Measurements from ENCODE around the gene AOX1.
"Not testable (repeated sequence)": the region's sequence is repeated elsewhere in the genome, so short reads cannot be mapped to it uniquely, and the experiment has no call there.

The AOX1 gene

DNA sequence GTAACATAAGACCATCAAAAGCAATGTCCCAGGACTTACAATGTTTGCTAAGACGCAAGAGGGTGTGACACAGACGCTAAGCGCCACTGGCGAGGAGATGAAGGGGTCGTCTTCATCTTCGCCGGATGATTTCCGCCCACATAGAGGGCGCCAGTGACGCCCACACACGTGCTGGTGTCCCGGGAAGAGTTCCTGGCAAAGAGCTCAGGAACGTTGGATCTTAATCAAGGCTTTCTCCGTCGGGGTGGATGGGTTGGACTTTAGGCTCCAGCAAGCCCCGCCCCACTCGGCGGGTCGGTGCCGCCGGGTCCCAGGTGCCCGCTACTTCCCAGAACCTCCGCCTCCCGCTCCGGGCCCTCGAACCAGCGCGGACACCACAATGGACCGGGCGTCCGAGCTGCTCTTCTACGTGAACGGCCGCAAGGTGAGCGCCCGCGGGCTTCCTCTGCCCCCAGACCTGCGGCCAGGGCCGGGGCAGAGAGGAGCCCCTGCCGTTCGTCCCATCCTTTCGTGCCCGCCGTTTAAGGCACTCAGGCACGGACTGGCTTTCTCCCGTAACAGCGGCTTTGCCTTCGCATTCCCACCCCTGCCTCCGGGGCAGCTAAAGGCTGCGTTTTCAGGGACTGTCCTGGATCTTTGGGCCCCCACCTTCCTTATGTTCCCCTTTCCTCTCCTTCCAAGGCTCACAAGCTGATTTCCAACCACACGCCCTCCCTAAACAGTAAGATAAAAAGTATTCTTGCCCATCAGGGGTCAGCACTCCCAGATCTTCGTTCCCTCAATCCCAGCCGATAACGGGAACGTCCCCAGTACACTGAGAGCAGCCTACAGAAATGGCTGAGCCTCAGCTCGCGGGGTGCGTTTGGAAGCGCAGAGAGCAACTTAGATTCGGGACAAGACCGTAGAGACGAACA, at the start of gene AOX1:
AOX1 (plus strand) TSS at position 285 of the 914 bp plus-strand sequence; CDS start at position 380, 95 bp downstream.
- peak; percentile 48 for DNase-seq (ENCODE audit: low read depth, low spot score)

DNA sequence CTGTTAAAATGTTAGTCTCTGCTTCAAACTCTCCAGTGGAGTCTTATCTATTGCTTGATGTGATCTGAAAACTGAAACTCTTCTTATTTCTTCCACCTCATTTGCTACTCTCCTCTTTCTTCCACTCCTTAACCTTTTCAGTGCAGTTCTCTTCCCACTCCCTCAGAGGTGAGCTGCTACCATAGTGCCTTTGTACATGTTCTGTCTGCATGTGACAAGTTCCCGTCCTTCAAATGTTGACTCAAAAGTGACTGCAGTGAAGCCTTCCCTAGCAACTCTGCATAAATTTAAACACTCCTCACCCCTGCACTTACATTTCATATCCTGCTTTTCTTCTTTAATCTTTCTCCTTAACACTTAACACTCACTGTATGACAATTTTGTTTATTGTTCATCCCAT, 47.7 kb upstream of the AOX1 start:
- no peak for DNase-seq (ENCODE audit: low read depth, low spot score)

DNA sequence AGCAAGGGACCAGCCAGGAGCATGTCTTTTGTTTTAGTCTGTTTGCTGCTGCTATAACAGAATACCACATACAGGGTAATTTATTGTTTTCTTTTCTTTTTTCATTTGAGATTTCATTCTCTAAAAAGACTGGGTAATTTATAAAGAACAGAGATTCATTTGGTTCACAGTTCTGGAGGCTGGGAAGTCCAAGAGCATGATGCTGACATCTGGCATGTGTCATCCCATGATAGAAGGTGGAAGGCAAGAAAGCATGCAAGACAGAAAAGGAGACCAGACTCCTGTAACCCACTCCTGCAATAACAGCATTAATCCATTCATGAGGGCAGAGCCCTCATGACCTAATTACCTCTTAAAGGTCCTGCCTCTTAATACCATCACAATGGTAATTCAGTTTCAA, 45.0 kb upstream of the AOX1 start:
- DNase-seq (ENCODE audit: low read depth, low spot score): no peak

DNA sequence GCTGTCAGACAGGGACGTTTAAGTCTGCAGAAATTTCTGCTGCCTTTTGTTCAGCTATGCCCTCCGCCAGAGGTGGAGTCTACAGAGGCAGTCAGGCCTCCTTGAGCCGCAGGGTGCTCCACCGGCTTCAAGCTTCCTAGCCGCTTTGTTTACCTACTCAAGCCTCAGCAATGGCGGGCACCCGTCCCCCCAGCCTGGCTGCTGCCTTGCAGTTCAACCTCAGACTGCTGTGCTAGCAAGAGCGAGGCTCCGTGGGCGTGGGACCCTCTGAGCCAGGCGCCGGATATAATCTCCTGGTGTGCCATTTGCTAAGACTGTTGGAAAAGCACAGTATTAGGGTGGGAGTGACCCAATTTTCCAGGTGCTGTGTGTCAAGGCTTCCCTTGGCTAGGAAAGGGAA, 19.2 kb upstream of the AOX1 start:
- not testable (repeated sequence) for DNase-seq (ENCODE audit: low read depth, low spot score)

DNA sequence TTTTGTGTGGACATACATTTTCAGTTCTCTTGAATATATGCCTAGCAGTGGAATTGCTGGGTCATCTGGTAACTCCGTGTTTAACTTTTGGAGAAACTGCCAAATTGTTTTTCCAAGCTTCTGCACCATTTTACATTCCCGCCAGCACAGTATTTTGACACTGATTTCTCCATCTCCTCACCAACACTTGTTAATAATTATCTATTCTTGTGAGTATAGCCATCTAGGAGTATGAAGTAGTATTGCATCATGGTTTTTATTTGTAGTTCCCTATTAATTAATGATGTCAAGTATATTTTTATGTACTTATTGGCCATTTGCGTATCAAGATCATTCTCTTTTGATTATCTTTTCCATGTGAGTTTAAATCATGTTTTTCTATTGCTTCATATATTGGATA, 17.9 kb upstream of the AOX1 start:
- no peak for DNase-seq (ENCODE audit: low read depth, low spot score)

DNA sequence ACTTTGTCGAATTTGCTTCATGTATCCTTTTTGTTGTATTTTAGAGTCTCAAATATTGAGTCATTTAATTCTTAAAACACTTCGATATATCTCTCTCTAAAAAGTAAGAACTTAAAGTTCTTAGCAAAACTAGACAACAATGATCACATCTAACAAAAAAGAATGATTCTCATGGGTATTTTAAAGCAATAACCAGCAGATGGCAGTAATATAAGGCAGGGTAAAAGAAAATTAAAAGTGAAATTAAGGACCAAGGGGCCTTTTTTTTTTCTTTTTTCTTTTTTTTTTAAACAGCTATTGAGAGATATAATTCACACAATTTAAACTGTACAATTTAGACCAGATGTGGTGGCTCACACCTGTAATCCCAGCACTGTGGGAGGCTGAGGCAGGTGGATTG, 9.9 kb upstream of the AOX1 start:
- no peak for DNase-seq (ENCODE audit: low read depth, low spot score)

DNA sequence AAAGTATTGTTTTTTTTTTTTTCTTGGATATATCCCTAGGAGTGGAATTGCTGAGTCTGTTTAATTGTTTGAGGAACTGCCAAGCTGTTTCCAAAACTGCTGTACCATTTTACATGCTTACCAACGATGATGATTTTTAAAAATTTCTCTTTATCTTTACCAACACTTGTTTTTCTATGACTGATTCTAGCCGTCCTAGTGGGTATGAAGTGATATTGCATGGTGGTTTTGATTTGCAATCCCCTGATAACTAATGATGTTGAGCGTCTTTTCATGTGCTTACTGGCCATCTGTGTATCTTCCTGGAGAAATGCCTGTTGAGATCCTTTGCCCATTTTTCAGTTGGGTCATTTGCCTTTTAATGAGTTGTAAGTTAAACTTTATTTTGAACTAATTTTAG, 8.8 kb upstream of the AOX1 start:
- no peak for DNase-seq (ENCODE audit: low read depth, low spot score)

DNA sequence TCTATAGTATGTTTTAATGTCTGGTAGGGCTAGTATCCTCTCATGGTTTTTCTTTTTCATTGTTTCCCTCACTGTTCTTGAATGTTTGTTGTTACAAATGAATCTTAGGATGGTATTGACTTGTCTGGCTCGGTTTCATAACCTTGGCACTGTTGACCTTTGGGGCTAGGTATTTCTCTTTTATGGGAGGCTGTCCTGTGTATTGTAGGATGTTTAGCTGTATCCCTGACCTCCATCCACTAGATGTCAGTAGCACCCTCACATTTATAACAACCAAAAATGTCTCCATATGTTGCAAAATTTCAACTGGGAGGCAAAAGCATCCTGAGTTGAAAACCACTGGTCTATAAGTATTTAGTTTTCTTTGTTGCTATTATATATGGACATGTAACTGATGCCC, 7.0 kb upstream of the AOX1 start:
- DNase-seq (ENCODE audit: low read depth, low spot score): no peak

DNA sequence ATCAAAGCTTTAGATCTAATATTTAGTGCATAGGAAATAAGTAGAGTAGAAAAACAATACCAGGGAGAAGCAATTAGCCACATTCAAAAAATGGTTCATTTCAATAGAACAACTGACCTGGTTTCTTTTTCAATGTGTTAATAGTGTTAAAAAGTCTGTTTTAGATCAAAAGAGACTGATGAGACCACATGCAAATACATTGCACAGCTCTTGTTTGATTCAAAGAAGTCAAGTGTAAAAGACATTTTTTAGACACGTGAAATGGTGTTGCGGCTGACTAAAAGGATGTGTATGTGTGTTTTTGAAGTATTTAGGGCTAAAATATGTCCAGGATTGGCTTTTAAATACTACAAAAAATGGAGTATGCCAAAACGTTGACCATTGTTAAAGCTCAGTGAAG, 1.2 kb upstream of the AOX1 start:
- DNase-seq (ENCODE audit: low read depth, low spot score): no peak

DNA sequence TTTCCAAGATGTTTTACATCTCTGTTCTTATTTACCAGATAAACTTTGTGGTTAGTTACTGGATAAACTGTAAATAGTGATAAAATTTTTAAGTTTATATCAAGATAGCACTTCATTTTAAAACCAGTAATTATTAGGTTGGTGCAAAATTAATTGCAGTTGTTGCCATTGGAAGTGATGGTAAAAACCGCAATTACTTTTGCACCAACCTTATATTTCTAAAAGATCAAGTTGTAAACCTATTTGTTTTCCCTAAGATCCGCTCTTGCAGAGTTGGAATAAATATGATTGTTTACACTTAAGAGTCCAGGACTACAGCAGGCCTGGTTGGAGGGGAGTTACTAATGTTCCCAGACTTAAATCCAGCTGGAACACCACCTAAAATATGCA, 479 bp upstream of the AOX1 start:
- DNase-seq (ENCODE audit: low read depth, low spot score): no peak

DNA sequence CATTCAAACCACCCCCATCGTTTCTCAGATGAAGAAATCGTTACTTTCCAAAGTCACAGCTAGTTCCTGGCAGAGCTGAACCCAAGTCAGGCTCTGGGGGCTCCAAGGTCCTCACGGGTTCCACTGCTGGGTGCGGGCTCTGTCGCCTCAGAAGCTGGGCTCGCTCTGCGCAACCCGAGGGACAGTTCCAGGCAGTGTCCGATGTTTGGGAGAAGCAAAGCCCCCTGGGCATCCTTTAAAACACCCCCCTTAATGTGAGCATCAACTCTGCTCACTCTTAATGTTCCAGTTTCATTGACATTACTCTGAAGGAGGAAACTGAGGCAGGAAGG, 796 bp downstream of the AOX1 start:
- DNase-seq (ENCODE audit: low read depth, low spot score): no peak

DNA sequence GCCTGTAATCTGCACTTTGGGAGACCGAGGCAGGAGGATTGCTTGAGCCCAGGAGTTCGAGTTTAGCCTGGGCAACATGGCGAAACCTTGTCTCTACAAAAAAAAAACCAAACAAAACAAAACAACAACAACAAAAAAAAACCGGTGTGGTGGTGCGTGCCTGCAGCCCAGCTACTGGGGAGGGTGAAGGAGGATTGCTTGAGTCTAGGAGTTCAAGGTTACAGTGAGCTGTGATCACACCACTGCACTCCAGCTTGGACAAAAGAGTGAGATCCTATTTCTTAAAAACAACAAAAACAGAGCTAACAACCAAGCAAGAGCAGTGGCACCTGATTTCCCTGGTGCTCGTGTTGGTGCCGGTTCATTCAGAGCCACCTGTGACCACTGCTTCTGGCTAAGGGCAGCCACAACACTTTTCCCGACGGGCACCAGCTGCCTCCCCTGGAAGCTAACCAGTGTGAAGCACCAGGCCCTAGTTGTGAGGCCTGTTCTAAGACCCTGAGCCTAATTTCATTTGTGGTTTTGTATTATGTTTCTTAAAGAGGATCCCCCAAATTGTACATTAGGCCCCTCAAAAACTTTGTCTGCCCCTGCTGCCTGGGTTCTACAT, 1.3 kb downstream of the AOX1 start:
- DNase-seq (ENCODE audit: low read depth, low spot score): no peak

DNA sequence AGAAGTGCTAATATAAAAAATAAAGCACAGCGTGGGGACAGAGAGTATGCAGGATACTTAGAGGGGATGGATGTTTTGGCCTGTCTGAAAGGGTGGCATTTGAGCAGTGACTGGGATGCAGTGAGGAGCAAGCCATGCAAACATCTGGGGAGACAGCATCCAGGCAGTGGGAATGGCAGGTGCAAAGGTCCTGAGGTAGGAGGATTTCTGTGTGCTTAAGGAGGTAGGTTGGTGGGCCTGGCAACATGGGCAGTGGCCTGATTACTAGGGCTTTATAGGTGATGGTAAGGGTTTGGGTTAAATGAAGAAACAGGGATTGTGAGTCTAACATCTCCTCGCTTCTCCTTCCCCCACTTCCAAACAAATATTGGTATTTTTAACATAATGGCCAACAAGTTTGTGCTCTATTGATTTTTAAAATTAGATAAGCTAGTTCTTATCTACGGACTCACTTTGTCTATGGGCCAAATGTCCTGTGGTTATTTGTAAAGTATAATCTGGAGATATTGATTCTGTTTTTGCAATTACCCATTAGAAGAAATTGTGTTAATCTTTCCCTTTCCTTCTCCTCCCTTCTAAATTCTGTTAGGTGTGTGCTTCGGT, 2.4 kb downstream of the AOX1 start:
- DNase-seq (ENCODE audit: low read depth, low spot score): no peak

DNA sequence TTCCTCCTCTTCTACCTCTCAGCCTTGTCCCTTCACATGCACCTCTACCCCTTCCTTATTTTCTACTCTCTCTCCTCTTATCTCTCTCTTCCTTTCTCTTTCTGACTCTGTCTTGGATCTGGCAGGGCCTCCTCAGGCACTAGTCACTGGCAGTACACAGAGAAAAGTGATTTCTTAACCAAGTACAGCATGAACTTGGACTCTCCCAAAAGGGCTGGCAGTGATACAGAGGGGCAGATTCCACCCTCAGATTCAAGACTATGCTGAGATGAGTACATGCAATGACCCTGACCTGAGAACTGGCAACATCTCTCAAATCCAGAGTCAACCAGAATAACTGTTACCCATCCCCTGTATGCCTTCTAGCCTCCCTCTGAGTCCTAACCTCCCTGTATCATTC, 4.3 kb downstream of the AOX1 start:
- no peak for DNase-seq (ENCODE audit: low read depth, low spot score)

DNA sequence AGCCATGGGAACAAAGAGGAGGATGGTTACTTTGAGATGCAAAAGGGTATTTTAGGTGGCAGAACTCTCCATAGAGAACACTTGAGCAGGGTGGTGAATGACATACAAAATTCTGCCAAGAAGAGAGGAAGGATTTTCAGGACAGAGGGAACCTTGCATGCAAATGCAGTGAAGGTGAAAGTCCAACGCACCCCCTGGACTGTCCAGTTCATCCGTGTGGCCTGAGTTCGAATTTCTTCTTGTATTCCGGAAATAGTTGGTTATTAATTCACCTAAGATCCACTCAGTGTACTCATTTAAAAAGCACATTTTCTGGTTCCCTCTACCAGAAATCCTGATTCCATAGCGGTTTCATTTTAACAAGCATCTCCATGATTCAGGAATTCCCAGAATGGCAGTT, 5.5 kb downstream of the AOX1 start:
- DNase-seq (ENCODE audit: low read depth, low spot score): no peak

DNA sequence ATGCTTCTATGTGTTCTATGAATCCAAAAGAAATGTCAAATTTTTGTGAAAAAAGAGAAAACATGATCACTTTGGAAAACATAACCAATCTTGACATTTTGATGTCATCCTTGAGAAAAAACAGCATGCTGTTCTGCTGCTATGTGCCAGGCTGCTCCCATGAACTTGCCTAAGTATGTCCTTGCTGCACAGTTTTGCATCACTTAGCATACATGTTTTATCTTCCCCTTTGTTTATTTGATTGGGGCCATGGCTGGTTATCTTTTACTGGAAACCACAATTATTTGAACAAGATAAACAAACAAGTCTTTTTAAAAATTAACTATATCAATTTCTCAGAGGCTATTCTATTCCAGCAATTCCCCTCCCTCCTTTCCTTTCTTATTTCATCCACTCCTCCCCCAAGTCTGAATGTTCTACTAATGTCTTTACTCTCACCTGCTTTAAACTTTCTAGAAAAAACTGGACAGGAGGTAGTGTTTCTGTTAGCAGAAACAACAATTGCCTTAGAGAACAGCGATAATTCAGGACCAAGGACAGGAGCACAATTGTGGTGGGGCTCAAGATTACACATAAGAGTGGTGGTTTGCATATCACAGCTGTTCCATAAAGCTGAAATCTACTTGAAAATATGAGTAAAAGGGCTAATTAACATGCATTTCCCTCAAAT, 6.7 kb downstream of the AOX1 start:
- DNase-seq (ENCODE audit: low read depth, low spot score): no peak

DNA sequence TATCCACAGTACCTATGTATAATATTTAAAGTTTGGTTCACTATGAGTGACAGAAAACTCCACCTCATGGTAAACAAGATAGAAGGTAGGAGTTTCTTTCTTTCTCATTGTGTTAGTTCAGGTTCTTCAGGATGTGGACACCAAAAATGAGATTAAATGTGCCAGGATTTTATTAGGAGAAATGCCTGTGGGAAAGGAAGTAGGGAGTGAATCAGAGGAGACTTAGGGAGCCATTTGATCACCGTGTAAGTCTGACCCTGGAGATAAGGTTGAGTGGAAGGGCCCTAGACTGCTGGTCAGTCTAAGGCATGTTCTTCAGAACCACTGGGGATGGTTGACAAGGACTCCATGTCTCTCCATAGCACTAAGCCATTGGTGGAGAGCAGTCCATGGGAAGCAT, 8.1 kb downstream of the AOX1 start:
- DNase-seq (ENCODE audit: low read depth, low spot score): no peak

DNA sequence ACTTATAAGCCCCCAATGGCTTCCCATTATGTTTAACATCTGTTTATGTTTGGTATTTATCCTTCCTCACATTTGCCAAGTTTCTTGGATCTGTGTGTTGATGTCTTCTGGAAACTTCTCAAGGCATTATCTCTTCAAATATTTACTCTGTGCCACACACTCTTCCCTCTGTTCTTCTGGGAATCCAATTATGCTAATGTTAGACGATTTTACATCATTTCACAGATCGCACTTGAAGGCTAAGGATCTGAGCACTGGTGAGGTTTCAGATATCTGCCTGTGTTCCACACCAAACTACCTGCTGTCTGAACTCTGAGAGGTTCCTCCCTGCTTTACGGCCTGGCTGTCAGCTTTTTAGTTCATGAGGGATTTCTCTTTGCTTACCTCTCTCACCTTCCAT, 10.1 kb downstream of the AOX1 start:
- no peak for DNase-seq (ENCODE audit: low read depth, low spot score)

DNA sequence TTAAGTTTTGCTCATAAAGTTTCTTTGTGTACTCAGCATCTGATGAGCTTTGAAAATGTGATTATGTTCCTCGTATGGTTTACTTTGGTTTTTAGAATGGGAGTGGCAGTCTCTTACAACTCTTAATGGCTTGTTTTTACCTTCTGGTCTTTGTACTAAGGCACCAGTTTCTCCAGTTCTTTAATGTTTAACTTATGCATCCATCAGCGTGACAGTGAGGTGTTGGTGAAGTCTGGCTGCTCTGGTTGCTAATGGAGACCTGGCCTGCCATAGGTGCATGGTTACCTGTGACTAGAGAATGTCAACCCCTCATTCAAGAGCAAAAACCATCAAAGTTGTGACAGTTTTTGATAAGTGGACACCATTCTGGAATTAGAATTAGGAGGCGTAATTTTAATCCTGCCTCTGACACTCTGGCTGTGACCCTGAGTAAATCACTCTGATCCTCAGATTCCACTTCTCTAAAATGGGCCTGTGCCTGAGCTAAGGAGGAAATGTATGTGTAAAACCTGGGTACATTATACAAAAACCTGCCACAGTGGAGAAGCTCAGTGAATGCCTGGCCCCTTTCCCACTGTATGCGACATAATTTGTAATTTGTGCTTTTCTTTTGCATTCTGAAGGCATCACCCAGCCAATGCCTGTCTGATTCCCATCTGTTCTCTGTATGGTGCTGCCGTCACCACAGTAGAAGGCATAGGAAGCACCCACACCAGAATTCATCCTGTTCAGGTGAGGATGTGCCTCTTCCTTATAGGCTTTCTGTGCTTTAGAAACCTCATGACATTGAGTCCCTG, 11.2 kb downstream of the AOX1 start:
- no peak for DNase-seq (ENCODE audit: low read depth, low spot score)

DNA sequence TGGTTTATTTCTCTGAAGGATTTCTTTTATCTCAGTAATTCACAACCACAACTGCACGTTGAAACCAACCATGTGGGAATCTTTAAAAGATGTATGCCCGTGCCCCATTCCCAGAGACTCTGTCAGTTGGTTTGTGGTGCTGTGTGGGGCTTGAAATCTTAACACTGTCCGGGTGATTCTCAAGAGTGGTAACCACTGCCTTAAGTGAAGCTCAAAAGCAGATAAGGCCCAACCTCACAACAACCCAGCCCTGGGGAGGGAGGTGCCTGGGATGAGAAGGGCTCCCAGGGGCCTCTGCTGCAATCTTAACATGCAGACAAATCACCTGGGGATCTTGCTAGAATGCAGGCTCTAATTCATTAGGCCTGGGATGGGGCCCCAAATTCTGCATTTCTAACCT, 13.4 kb downstream of the AOX1 start:
- no peak for DNase-seq (ENCODE audit: low read depth, low spot score)

DNA sequence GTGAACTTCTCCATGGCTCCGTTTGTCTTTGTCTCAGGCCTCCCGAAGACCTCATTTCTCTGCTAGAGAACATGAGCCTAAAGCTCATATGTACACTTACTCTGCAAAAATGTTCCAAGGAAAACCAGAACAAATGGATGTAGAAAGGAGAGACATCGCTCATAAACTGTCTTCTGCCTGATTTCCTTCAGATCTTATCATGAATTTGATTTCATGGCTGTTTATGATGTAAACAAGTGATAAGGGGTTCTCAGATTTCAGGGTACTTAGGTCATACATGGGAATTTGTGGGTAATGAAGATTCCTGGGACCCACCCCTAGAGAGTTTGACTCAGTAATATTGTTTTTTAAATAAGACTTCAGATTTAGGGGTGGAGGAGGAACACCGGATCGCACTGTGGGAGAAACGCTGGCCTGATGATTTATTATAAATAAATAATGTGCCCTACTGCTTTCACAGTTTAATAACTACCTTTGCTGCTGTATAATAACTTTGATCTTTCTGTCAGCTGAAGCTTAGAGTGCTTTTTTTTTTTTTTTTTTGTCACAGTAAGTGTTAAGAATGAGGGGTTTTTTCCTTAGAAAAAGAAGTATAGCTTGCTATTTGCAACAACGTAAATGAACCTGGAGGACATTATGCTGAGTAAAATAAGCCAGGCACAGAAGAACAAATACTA, 14.9 kb downstream of the AOX1 start:
- DNase-seq (ENCODE audit: low read depth, low spot score): no peak
